ENCODE data around the gene ZMIZ1.
A peak's percentile ranks its signal among the peaks of the same experiment; 100 is the strongest.
"Not testable (repeated sequence)": the region's sequence is repeated elsewhere in the genome, so short reads cannot be mapped to it uniquely, and the experiment has no call there.

ZMIZ1 gene

DNA sequence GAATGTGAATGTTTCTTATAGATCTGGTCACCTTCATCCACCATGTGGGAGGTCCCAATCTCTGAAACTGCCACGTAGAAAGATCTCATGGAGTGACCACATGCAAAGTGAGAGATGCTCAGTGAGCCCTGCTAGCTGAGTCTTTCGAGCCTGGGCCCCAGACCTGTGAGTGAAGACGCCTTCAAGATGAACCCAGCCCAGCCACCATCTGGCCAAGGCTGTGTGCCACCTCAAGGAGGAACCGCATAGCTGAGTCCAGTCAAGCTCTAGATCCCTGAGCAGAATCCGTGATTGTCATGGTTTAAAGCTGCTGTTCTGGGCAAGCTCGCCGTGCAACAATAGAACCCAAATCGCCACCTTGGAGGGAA, 258.3 kb downstream of the ZMIZ1 start:
- DNase-seq (ENCODE audit: low spot score in 2 of 2) (no peak), ATAC-seq (replicated peaks; ENCODE audit: extremely low read depth, poor library complexity, severe bottlenecking) (no peak)
- Mint-ChIP-seq H3K36me3 (ENCODE audit: insufficient read depth) (peaks cover 4% of the 10 kb centered on the region), H3K4me3 (no peak overlapping the region), H3K4me1 (peaks cover 21% of the 10 kb centered on the region), H3K27me3 (no peaks in the 10 kb centered on the region), H3K9me3 (no peaks in the 10 kb centered on the region), H3K27ac (ENCODE audit: low read depth) (no peak overlapping the region)

DNA sequence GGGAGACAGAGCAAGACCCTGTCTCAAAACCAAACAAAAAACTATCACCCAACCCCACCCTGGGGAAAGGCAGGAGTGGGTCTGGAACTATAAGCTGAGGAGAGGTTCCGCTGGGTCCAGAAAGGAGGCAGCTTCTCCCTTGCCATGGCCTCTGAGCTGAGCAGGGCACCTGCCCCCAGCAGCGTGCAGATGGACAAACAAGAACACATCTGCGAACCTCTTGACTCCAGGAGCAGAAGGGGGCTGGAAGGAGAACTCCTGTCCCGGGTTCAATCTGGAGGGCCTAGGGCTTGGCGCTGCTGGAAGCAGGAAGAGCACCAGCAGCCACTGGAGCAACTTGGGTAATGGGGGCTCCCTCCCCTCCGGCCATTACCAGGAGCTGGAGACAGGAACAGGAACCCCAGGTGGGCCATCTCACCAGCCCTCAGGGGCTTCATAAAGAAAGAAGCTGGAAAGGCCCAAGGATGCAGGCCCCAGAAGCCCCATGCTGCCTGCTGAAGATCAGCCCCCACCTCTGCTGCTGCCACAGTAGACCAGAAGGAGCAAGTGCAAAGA, 259.5 kb downstream of the ZMIZ1 start:
- Mint-ChIP-seq H3K9me3 (no peaks in the 10 kb centered on the region), H3K36me3 (ENCODE audit: insufficient read depth) (peaks cover 1% of the 10 kb centered on the region), H3K27me3 (no peaks in the 10 kb centered on the region), H3K4me3 (no peak overlapping the region), H3K4me1 (peaks cover 14% of the 10 kb centered on the region), H3K27ac (ENCODE audit: low read depth) (no peak overlapping the region)
- no peak for DNase-seq (ENCODE audit: low spot score in 2 of 2)
- ATAC-seq (replicated peaks; ENCODE audit: extremely low read depth, poor library complexity, severe bottlenecking), result no peak

DNA sequence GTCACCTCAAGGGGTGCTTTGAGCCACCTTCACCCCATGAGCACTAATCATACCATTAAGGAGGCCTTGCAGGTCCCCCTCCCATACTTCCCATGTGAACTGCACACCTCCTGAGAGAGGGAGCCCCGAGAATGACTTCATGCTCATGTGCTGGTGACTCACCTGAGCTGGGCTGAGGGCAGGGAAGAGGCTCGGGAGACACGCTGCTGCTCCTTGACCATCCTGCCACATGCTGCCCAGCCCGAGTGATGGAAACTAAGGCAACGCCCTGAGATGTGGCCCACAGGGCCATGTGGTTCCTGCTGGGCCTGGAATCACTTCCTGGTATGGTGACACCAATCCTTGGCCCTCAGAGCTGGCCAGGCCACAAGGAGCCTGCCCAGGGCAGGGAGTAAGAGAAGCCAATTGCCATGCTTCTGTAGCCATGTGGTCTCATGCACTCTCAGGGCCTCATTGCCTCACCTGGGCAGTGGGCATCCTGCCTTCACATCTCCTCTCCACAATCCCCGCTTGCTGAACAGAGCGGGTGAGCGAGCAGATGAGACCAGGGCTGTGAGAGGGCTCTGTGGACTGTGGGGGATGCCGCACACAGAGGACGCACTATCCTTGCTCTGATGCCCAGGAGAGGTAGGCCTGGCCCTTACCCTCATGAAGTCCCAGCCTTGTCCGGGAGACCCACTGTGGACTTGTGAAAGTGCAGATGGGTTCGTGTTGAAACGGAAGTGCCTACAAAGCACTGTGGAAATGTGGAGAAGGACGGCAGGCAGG, 260.2 kb downstream of the ZMIZ1 start:
- Mint-ChIP-seq H3K4me3 (no peak overlapping the region), H3K27me3 (no peaks in the 10 kb centered on the region), H3K36me3 (ENCODE audit: insufficient read depth) (peaks cover under 1% of the 10 kb centered on the region), H3K9me3 (no peaks in the 10 kb centered on the region), H3K4me1 (peaks cover 8% of the 10 kb centered on the region), H3K27ac (ENCODE audit: low read depth) (no peak overlapping the region)
- ATAC-seq (replicated peaks; ENCODE audit: extremely low read depth, poor library complexity, severe bottlenecking) (no peak), DNase-seq (ENCODE audit: low spot score in 2 of 2) (no peak)

DNA sequence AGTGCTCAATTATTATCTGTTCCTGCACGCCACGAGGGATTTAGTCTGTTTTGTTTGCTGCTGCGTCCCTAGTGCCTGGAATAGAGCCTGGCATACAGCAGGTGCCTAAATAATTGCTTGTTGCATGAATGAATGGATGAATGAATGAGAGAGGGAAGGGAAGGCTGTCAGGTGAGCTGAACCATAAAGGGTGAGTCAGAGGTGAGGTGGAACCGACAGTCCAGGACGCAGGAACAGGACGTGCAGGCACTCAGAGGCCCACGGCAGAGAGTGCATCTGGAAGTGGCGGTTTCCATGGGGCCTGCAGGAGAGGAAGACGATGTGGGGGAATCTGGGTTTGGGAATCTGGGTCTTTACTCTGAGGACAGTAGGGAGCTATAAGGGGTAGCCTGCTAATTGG, 260.8 kb downstream of the ZMIZ1 start:
- Mint-ChIP-seq H3K27me3 (no peaks in the 10 kb centered on the region), H3K4me1 (peaks cover 8% of the 10 kb centered on the region), H3K36me3 (ENCODE audit: insufficient read depth) (peaks cover 2% of the 10 kb centered on the region), H3K4me3 (no peak overlapping the region), H3K9me3 (no peaks in the 10 kb centered on the region), H3K27ac (ENCODE audit: low read depth) (no peak overlapping the region)
- ATAC-seq (replicated peaks; ENCODE audit: extremely low read depth, poor library complexity, severe bottlenecking) (no peak), DNase-seq (ENCODE audit: low spot score in 2 of 2) (no peak)

DNA sequence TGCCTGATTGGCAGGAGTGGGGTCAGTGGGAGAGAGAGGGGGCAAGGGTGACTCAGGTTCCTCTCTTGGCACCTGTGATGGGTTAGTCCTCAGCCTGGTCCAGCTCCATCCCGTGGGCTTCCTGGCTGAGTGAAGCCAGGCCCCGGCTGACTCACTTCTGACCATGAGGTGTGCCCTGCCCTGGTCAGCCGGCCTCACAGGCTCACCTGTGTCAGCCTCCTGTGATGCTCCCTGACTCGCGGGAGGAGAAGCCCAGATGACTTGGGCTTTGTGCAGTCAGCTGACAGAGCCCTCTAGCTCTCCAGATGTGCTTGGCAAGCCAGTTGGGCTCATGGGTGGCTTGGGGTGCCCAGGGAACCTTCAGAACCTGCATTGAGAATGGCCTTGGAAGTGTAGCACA, 262.5 kb downstream of the ZMIZ1 start:
- Mint-ChIP-seq H3K4me3 (no peak overlapping the region), H3K27me3 (no peaks in the 10 kb centered on the region)
- DNase-seq (ENCODE audit: low spot score in 2 of 2), result no peak

DNA sequence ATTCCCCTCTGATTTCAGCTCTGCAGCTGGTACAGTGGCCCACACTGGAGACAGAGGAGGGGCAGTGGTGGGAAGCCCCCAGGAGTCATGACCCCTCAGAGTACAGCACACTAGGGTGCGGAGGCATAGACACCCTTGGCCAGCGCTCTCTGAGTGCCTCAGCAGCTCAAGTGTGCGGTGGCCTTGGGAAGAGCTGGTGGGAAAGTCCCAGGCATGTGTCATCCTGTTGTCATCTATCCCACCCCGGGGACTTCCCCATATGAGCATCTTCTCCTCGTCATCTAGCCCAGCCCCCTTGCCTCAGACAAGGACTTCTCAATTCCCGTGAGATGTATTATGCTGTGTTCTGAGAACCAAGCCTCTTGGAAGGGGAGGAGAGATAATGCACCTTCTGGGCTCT, 262.9 kb downstream of the ZMIZ1 start:
- Mint-ChIP-seq H3K27ac (ENCODE audit: low read depth) (peak overlapping the region; percentile 20), H3K36me3 (ENCODE audit: insufficient read depth) (peaks cover 2% of the 10 kb centered on the region), H3K4me3 (no peak overlapping the region), H3K27me3 (no peaks in the 10 kb centered on the region), H3K9me3 (no peaks in the 10 kb centered on the region), H3K4me1 (peaks cover 8% of the 10 kb centered on the region)
- DNase-seq (ENCODE audit: low spot score in 2 of 2) (peak in 1 of 2 donors; percentile 46), ATAC-seq (replicated peaks; ENCODE audit: extremely low read depth, poor library complexity, severe bottlenecking) (peak; percentile 90)

More for the DNA sequence above, 262.5 kb downstream of the ZMIZ1 start:
- Mint-ChIP-seq H3K9me3 (no peaks in the 10 kb centered on the region), H3K36me3 (ENCODE audit: insufficient read depth) (peaks cover 2% of the 10 kb centered on the region), H3K4me1 (peaks cover 8% of the 10 kb centered on the region), H3K27ac (ENCODE audit: low read depth) (peak overlapping the region; percentile 20)
- ATAC-seq (replicated peaks; ENCODE audit: extremely low read depth, poor library complexity, severe bottlenecking), result peak; percentile 11

DNA sequence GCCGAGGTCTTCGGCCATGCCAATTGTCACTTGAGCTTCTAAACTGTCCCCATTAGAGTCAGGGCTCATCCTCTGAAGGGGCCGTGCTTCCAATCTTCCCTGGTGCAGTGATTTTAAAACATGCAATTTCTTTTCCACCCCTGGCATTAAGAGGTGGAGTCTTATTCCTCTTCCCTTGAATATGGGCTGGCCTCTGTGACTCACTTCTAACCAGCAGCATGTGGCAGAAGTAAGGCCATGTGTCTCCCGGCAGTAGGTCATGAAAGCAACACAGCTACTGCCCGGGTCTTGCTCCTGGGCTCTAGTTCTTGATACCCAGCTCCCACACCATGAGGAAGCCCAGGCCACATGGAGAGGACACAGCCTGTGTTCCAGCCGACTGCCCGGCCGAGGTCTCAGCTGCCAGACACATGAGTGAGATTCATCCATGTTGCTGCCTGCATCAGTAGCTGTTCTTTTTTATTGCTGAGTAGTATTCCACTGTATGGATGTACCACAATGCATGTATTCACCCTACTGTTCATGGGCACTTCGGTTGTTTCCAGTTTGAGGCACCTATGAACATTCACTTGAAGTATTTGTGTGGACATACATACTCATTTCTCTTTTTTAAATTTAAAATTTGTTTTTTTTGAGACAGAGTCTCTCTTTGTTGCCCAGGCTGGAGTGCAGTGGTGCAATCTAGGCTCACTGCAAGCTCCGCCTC, 264.0 kb downstream of the ZMIZ1 start:
- not testable (repeated sequence) for H3K27me3 Mint-ChIP-seq; ATAC-seq (replicated peaks; ENCODE audit: extremely low read depth, poor library complexity, severe bottlenecking); H3K27ac Mint-ChIP-seq (ENCODE audit: low read depth); H3K4me3 Mint-ChIP-seq; DNase-seq (ENCODE audit: low spot score in 2 of 2); H3K9me3 Mint-ChIP-seq; H3K36me3 Mint-ChIP-seq (ENCODE audit: insufficient read depth)
- peaks cover 12% of the 10 kb centered on the region for H3K4me1 Mint-ChIP-seq

DNA sequence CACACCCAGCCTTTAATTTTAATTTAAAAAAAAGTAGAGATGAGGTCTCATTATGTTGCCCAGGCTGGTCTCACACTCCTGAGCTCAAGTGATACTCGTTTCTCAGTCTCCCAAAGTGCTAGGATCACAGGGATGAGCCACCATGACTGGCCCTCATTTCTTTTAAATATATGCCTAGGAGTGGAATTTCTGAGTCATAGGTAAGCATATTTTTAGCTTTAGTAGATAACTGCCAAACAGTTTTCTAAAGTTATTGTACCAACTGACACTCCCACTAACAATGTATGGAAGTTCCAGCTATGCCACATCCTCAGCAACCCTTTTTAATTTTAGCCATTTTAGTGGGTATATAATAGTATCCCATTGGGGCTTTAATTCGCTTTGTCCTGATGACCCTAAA, 264.7 kb downstream of the ZMIZ1 start:
- Mint-ChIP-seq H3K36me3 (ENCODE audit: insufficient read depth) (peaks cover 2% of the 10 kb centered on the region), H3K9me3 (no peaks in the 10 kb centered on the region), H3K4me3 (no peak overlapping the region), H3K27me3 (no peaks in the 10 kb centered on the region), H3K27ac (ENCODE audit: low read depth) (no peak overlapping the region), H3K4me1 (peaks cover 12% of the 10 kb centered on the region)
- DNase-seq (ENCODE audit: low spot score in 2 of 2), result no peak
- no peak for ATAC-seq (replicated peaks; ENCODE audit: extremely low read depth, poor library complexity, severe bottlenecking)

DNA sequence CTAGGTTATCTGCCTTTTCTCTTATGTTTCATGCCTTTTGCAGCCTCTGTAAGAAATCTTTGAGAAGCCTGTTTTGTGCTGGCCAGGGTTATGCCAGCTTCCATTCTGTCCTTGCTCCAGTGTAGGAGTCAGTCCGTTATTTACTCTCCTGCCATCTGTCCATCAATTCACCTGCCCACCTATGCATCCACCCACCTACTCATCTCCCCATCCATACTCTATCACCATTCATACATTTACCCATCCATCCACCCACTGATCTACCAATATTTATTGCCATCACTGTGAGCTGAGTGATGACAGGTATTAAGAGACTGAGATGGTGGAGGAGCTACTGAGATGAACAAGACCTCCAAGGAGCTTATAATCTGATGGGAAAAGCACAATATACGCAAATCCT, 265.8 kb downstream of the ZMIZ1 start:
- no peak for DNase-seq (ENCODE audit: low spot score in 2 of 2)
- no peaks in the 10 kb centered on the region for H3K9me3 Mint-ChIP-seq

DNA sequence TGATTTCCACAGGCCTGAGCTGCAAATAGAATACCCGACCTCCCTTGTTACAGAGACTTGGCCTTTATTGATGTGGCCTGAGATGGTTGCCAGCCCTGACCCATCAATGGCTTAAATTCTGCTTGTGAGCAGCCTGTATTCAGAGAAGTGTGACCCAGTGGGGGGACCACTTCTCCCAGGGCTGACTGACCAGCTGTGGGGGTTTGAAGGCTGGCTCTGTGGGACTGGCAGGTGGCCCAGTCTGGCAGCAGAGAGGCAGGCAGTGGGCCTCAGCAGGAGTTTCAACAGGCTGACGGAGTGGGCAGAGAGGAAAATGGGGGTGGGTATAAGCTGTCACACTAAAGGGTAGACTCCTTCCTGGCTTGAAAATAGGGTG, 266.3 kb downstream of the ZMIZ1 start:
- Mint-ChIP-seq H3K36me3 (ENCODE audit: insufficient read depth) (peaks cover 4% of the 10 kb centered on the region), H3K4me1 (peaks cover 12% of the 10 kb centered on the region), H3K9me3 (no peaks in the 10 kb centered on the region), H3K4me3 (no peak overlapping the region), H3K27ac (ENCODE audit: low read depth) (no peak overlapping the region), H3K27me3 (no peaks in the 10 kb centered on the region)
- no peak for ATAC-seq (replicated peaks; ENCODE audit: extremely low read depth, poor library complexity, severe bottlenecking)
- DNase-seq (ENCODE audit: low spot score in 2 of 2), result no peak

More for the DNA sequence above, 265.8 kb downstream of the ZMIZ1 start:
- no peak overlapping the region for H3K27ac Mint-ChIP-seq (ENCODE audit: low read depth)
- no peak for ATAC-seq (replicated peaks; ENCODE audit: extremely low read depth, poor library complexity, severe bottlenecking)
- H3K4me1 Mint-ChIP-seq, result peaks cover 12% of the 10 kb centered on the region
- no peak overlapping the region for H3K4me3 Mint-ChIP-seq
- peaks cover 4% of the 10 kb centered on the region for H3K36me3 Mint-ChIP-seq (ENCODE audit: insufficient read depth)
- H3K27me3 Mint-ChIP-seq, result no peaks in the 10 kb centered on the region

DNA sequence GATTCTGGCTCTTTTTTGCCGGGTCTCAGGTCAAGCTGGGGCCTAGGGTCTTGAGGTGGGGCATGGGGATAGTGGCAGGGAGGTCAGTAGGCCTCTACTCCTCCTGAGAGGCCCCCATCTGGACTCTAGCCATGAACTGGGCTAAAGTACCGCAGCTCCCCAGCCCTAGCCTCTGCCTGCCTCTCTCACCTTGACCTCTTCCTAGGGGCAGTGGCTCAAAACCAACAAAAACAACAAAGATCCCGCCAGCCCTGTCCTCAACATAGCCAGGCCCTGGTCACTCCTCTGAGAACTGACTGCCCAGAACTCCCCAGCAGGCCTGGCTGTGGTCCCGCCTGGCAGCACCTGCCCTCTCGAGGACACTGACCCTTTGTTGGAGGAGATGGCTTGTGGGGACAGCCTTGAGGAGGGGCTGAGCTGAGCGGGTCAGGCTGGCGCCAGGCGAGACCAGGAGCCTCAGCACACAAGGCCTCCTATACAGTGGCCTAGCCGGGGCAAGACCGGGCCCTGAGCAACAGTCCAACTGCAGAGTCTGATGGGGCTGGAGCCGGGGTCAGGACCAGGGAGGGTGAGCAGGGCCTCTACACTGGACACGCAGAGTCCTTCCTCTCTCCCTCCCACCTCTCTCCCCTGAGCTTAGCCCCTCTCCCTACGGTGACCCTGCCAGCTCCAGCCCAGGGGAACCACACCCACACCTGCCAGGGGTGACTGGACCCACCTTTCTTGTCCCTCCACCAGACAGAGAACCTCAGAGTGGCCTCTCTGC, 266.9 kb downstream of the ZMIZ1 start:
- peaks cover 12% of the 10 kb centered on the region for H3K4me1 Mint-ChIP-seq
- H3K9me3 Mint-ChIP-seq, result no peaks in the 10 kb centered on the region
- no peak overlapping the region for H3K27ac Mint-ChIP-seq (ENCODE audit: low read depth)
- peaks cover 4% of the 10 kb centered on the region for H3K36me3 Mint-ChIP-seq (ENCODE audit: insufficient read depth)
- ATAC-seq (replicated peaks; ENCODE audit: extremely low read depth, poor library complexity, severe bottlenecking) (no peak), DNase-seq (ENCODE audit: low spot score in 2 of 2) (no peak)
- no peak overlapping the region for H3K4me3 Mint-ChIP-seq
- no peaks in the 10 kb centered on the region for H3K27me3 Mint-ChIP-seq

DNA sequence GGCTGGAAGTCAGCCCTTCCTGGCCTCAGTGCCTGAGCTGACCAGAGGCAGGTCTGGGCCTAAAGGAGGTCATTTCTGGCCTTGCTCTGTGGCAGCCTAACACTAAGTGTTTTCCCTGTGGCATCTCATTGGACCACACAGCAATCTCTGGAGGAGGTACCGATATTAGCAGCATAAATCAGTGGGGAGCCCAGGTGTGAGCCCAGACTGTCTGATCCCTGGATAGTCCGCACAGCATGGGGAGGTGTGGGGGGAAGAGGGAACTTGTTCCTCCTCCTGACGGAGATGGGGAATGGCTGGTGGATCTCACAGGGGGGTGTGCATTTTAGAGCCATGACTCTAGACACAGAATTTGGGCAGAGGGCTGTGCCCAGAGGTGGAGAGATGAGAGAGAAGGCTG, 267.5 kb downstream of the ZMIZ1 start:
- H3K27ac Mint-ChIP-seq (ENCODE audit: low read depth), result no peak overlapping the region
- peaks cover 4% of the 10 kb centered on the region for H3K36me3 Mint-ChIP-seq (ENCODE audit: insufficient read depth)
- H3K9me3 Mint-ChIP-seq, result no peaks in the 10 kb centered on the region
- no peak overlapping the region for H3K4me3 Mint-ChIP-seq
- H3K4me1 Mint-ChIP-seq, result peaks cover 12% of the 10 kb centered on the region
- ATAC-seq (replicated peaks; ENCODE audit: extremely low read depth, poor library complexity, severe bottlenecking) (no peak), DNase-seq (ENCODE audit: low spot score in 2 of 2) (no peak)
- no peaks in the 10 kb centered on the region for H3K27me3 Mint-ChIP-seq
